ENCODE measurements around the gene IFI35. TPM values are rescaled to one million over a fixed set of nuclear protein-coding genes. Genes with fewer than 3 reads are reported as not detected.

Gene IFI35
- total RNA-seq, 4 donors from 2014 or later = 60.1 to 85.8 (median 73.4) TPM

- Histone ChIP-seq H3K4me3 (no peak overlapping the region), H3K9me3 (no peaks in the 10 kb centered on the region), H3K27ac (no peak overlapping the region), H3K4me1 (no peaks in the 10 kb centered on the region), H3K36me3 (no peaks in the 10 kb centered on the region), H3K27me3 (no peaks in the 10 kb centered on the region)
- no peak for DNase-seq
- TF ChIP-seq POLR2A (IDR thresholded peaks at IDR 0.05) (no peak), CTCF (IDR thresholded peaks at IDR 0.05) (no peak)
Measured at GRCh38 chr17:43056051-43056450, 49.5 kb downstream of the IFI35 start.

GRCh38 chr17:43062984-43063638 lies 56.5 kb downstream of the IFI35 start:
- TF ChIP-seq CTCF (IDR thresholded peaks at IDR 0.05) (no peak), POLR2A (IDR thresholded peaks at IDR 0.05) (no peak)
- H3K4me3 ChIP-seq = no peak overlapping the region

More at GRCh38 chr17:43062984-43063638, 56.5 kb downstream of the IFI35 start:
- H3K27me3 ChIP-seq = no peaks in the 10 kb centered on the region
- no peaks in the 10 kb centered on the region for H3K4me1 ChIP-seq
- no peaks in the 10 kb centered on the region for H3K36me3 ChIP-seq
- no peaks in the 10 kb centered on the region for H3K9me3 ChIP-seq
- no peak for DNase-seq
- no peak overlapping the region for H3K27ac ChIP-seq

Small RNA genes within 50 kb of the gene (small RNA-seq; reads per million reads assigned to genes)
- gene AARSD1 = 0 reads per million in 2 donors

Other genes with a start within 250 kb of the IFI35 start
- 1 to 10 TPM; 2.3 to 9.9 (median 4.3) TPM for gene RAMP2, start 245.6 kb upstream of the IFI35 start, total RNA-seq
- gene VPS25, start 233.3 kb upstream of the IFI35 start, total RNA-seq = 10 to 100 TPM; 34.7 to 82.1 (median 67.5) TPM
- 10 to 100 TPM in 3 of 4 donors, 1 to 10 TPM in 1; 7.2 to 56.0 (median 28.7) TPM for gene WNK4, start 226.2 kb upstream of the IFI35 start, total RNA-seq
- 100 to 1,000 TPM in 3 of 4 donors, 10 to 100 TPM in 1; 68.5 to 156 (median 139) TPM for gene COA3, start 208.1 kb upstream of the IFI35 start, total RNA-seq
- gene CNTD1, start 207.9 kb upstream of the IFI35 start, total RNA-seq = not detected
- gene BECN1, start 182.5 kb upstream of the IFI35 start, total RNA-seq = 100 to 1,000 TPM in 3 of 4 donors, 10 to 100 TPM in 1; 81.6 to 171 (median 122) TPM
- 10 to 100 TPM; 45.6 to 75.9 (median 59.8) TPM for gene PSME3, start 173.4 kb upstream of the IFI35 start, total RNA-seq
- gene AOC2, start 162.2 kb upstream of the IFI35 start, total RNA-seq = 1 to 10 TPM in 2 of 4 donors, under 1 TPM in 1, not detected in 1; 0.70 to 2.3 (median 1.6) TPM
- 10 to 100 TPM in 1 of 4 donors, 1 to 10 TPM in 3; 3.3 to 11.4 (median 7.0) TPM for gene AOC3, start 155.6 kb upstream of the IFI35 start, total RNA-seq
- 10 to 100 TPM in 3 of 4 donors, 1 to 10 TPM in 1; 2.5 to 97.8 (median 66.0) TPM for gene G6PC1, start 106.0 kb upstream of the IFI35 start, total RNA-seq
- 10 to 100 TPM; 12.6 to 33.5 (median 26.5) TPM for gene AARSD1, start 42.3 kb upstream of the IFI35 start, total RNA-seq
- gene PTGES3L, start 26.7 kb upstream of the IFI35 start, total RNA-seq = 1 to 10 TPM in 3 of 4 donors, not detected in 1; 1.6 to 6.9 (median 5.5) TPM
- 10 to 100 TPM; 17.2 to 37.3 (median 26.9) TPM for gene RUNDC1, start 26.2 kb upstream of the IFI35 start, total RNA-seq
- 1,000 to 10,000 TPM in 1 of 4 donors, 100 to 1,000 TPM in 3; 331 to 1,066 (median 442) TPM for gene RPL27, start 8.4 kb upstream of the IFI35 start, total RNA-seq
- gene VAT1, start 15.6 kb downstream of the IFI35 start, total RNA-seq = 10 to 100 TPM; 52.8 to 97.8 (median 71.5) TPM
- gene RND2, start 18.4 kb downstream of the IFI35 start, total RNA-seq = 1 to 10 TPM in 1 of 4 donors, under 1 TPM in 3; 0.27 to 1.7 (median 0.32) TPM
- gene BRCA1, start 118.6 kb downstream of the IFI35 start, total RNA-seq = 10 to 100 TPM in 3 of 4 donors, 1 to 10 TPM in 1; 9.0 to 38.0 (median 14.2) TPM
- gene NBR1, start 164.4 kb downstream of the IFI35 start, total RNA-seq = 100 to 1,000 TPM; 102 to 139 (median 127) TPM
- gene TMEM106A, start 205.1 kb downstream of the IFI35 start, total RNA-seq = 10 to 100 TPM in 3 of 4 donors, 1 to 10 TPM in 1; 7.1 to 54.5 (median 15.3) TPM
- 1 to 10 TPM in 1 of 4 donors, not detected in 3; 1.5 TPM for gene CCDC200, start 221.8 kb downstream of the IFI35 start, total RNA-seq
- gene RNU2-1, start 227.2 kb downstream of the IFI35 start, total RNA-seq = not detected